Gastroesophageal sphincter (tissue), 4 donors: ENCODE results near the gene TSPYL2. TPM values are rescaled to one million over a fixed set of nuclear protein-coding genes. Genes with fewer than 3 reads are reported as not detected.

Experiments
- ATAC-seq: fragments of 150-250 bp; one replicate; pipeline ENCODE4 v1.9.1; 2016; ENCODE audit warnings: mild to moderate bottlenecking, moderate library complexity
- H3K27ac ChIP-seq, 4 donors: fragments of 200-600 bp; sonication (generic) in 3 of 4; 1 replicate in 3 of 4; 2 replicates in 1 of 4; pipeline ENCODE4 v1.5.1; 2016 to 2019
- H3K27me3 ChIP-seq: fragments of 200-600 bp; sonication (generic); one replicate; pipeline ENCODE4 v1.5.1; 2019
- H3K36me3 ChIP-seq, 2 donors: fragments of 200-600 bp; sonication (generic); one replicate each; pipeline ENCODE4 v1.5.1; 2019; ENCODE audit warnings: control low read depth in 1 of 2
- H3K4me1 ChIP-seq, 3 donors: fragments of 200-600 bp; sonication (generic); 1 replicate in 2 of 3; 2 replicates in 1 of 3; pipeline ENCODE4 v1.5.1; 2016 to 2019; ENCODE audit warnings: control low read depth in 2 of 3
- H3K4me3 ChIP-seq, 2 donors: fragments of 200-600 bp; sonication (generic); one replicate each; pipeline ENCODE4 v1.5.1; 2019; ENCODE audit warnings: mild to moderate bottlenecking in 1 of 2, moderate library complexity in 1 of 2
- H3K9me3 ChIP-seq, 3 donors: fragments of 200-600 bp; sonication (generic); one replicate each; pipeline ENCODE4 v1.5.1; 2017 to 2019; ENCODE audit warnings: control low read depth in 2 of 3
- CTCF ChIP-seq, 4 experiments: fragments of 200-600 bp in 2 of 4; fragments of 450-650 bp in 2 of 4; sonication (generic) in 1 of 4; IDR thresholded peaks; one replicate each; pipeline ENCODE4 v1.5.1; 2017 to 2019; ENCODE audit warnings: antibody characterized with exemption in 4 of 4, mild to moderate bottlenecking in 2 of 4, moderate library complexity in 2 of 4
- EP300 ChIP-seq: sonication (generic); formaldehyde crosslinking; IDR thresholded peaks from one replicate; pipeline ENCODE4 v1.6.1; 2017; ENCODE audit warnings: antibody characterized with exemption, mild to moderate bottlenecking
- POLR2A ChIP-seq, 2 donors: fragments of 450-650 bp; IDR thresholded peaks; one replicate each; pipeline ENCODE4 v1.6.1; 2017; ENCODE audit warnings: antibody characterized with exemption in 2 of 2, mild to moderate bottlenecking in 2 of 2, moderate library complexity in 1 of 2
- POLR2AphosphoS5 ChIP-seq: sonication (generic); formaldehyde crosslinking; IDR thresholded peaks from one replicate; pipeline ENCODE4 v1.6.1; 2017; ENCODE audit warnings: antibody characterized with exemption
- WGBS, 2 donors: methylation state at CpG; one replicate each; pipeline ENCODE4 v1.1.5; 2018; ENCODE audit warnings: low coverage in 1 of 2; 5-methylcytosine and 5-hydroxymethylcytosine counted together
- total RNA-seq, 4 donors: library from RNA; depleted of rRNA; stranded (reverse); fragments of >200 nt; gene quantifications; one replicate each; pipeline ENCODE4 v1.1.0, GENCODE V29; 2016

The TSPYL2 gene
- total RNA-seq, 4 donors from 2014 or later: 40.5 to 156 (median 89.8) TPM

- H3K4me3 ChIP-seq: peak within 1 kb of the TSS; percentile 47 to 54
- H3K27me3 ChIP-seq: no peaks in the 10 kb centered on the region
- peak within 1 kb of the TSS in 3 of 4 donors; percentile 41 to 71 (median 58) for H3K27ac ChIP-seq
- TF ChIP-seq EP300 (no peak), POLR2A (IDR thresholded peaks at IDR 0.05) (no peak), CTCF (IDR thresholded peaks at IDR 0.05) (no peak), POLR2AphosphoS5 (no peak)
- no CpG with 5 or more reads among the region's 38 CpGs for WGBS, 2 donors
- H3K4me1 ChIP-seq: peaks cover 0 to 30% (median 0%) of the 10 kb centered on the region in 3 donors
- H3K9me3 ChIP-seq: no peaks in the 10 kb centered on the region
- no peaks in the 10 kb centered on the region for H3K36me3 ChIP-seq
- ATAC-seq: peak; percentile 91
Measured at GRCh38 chrX:53048169-53049126, 33.7 kb upstream of the TSPYL2 start, which contains the start of gene GPR173. TSS of gene GPR173 (plus strand) at chrX:53048789. CDS start at chrX:53076622, 27,833 bp downstream.

GRCh38 chrX:53049127-53049517 lies 33.0 kb upstream of the TSPYL2 start:
- H3K27ac ChIP-seq: peak overlapping the region in 3 of 4 donors; percentile 35 to 71 (median 58)
- H3K4me1 ChIP-seq: peaks cover 0 to 30% (median 0%) of the 10 kb centered on the region in 3 donors
- no CpG with 5 or more reads among the region's 8 CpGs for WGBS, 2 donors
- H3K36me3 ChIP-seq: no peaks in the 10 kb centered on the region
- no peak for ATAC-seq
- peak overlapping the region; percentile 47 to 54 for H3K4me3 ChIP-seq
- H3K27me3 ChIP-seq: no peaks in the 10 kb centered on the region
- TF ChIP-seq POLR2AphosphoS5 (no peak), CTCF (IDR thresholded peaks at IDR 0.05) (no peak), POLR2A (IDR thresholded peaks at IDR 0.05) (no peak), EP300 (no peak)
- H3K9me3 ChIP-seq: no peaks in the 10 kb centered on the region

GRCh38 chrX:53050841-53051240 lies 31.3 kb upstream of the TSPYL2 start:
- H3K27me3 ChIP-seq: no peaks in the 10 kb centered on the region
- no peaks in the 10 kb centered on the region for H3K36me3 ChIP-seq
- no peaks in the 10 kb centered on the region for H3K9me3 ChIP-seq
- H3K27ac ChIP-seq: no peak overlapping the region
- no peak overlapping the region for H3K4me3 ChIP-seq
- WGBS, 2 donors: no CpG with 5 or more reads among the region's 6 CpGs
- no peak for TF ChIP-seq EP300
- no peak for TF ChIP-seq POLR2AphosphoS5
- TF ChIP-seq POLR2A (IDR thresholded peaks at IDR 0.05): no peak
- no peak for TF ChIP-seq CTCF (IDR thresholded peaks at IDR 0.05)
- peaks cover 0 to 30% (median 0%) of the 10 kb centered on the region in 3 donors for H3K4me1 ChIP-seq
- ATAC-seq: no peak

GRCh38 chrX:53055244-53055849 lies 26.8 kb upstream of the TSPYL2 start:
- TF ChIP-seq POLR2AphosphoS5 (no peak), EP300 (no peak), POLR2A (IDR thresholded peaks at IDR 0.05) (no peak), CTCF (IDR thresholded peaks at IDR 0.05) (no peak)
- H3K36me3 ChIP-seq: no peaks in the 10 kb centered on the region
- no peaks in the 10 kb centered on the region for H3K9me3 ChIP-seq
- 80 to 84% methylated on average over 5 to 6 of the region's 6 CpGs for WGBS, 2 donors
- no peak for ATAC-seq
- no peak overlapping the region for H3K4me3 ChIP-seq
- H3K27ac ChIP-seq: no peak overlapping the region
- no peaks in the 10 kb centered on the region for H3K27me3 ChIP-seq
- H3K4me1 ChIP-seq: peaks cover 0 to 10% (median 0%) of the 10 kb centered on the region in 3 donors
